ENCODE data around the gene PELI2. TPM values are rescaled to one million over a fixed set of nuclear protein-coding genes. Genes with fewer than 3 reads are reported as not detected.
A peak's percentile ranks its signal among the peaks of the same experiment; 100 is the strongest.

PELI2 gene
- total and polyA plus RNA-seq, 8 donors = 10.3 to 15.0 (median 11.6) TPM

- intact Hi-C loops (cut with DNase I) = no loop called here
- Histone ChIP-seq H3K4me1 (peaks cover 9 to 21% of the 10 kb centered on the region in 2 donors), H3K36me3 (no peaks in the 10 kb centered on the region), H3K27ac (peak overlapping the region in 1 of 2 donors; percentile 64), H3K9me3 (no peaks in the 10 kb centered on the region), H3K4me3 (no peak overlapping the region), H3K27me3 (no peaks in the 10 kb centered on the region)
- DNase-seq (no peak), ATAC-seq (no peak)
- TF ChIP-seq, protein P1, sequence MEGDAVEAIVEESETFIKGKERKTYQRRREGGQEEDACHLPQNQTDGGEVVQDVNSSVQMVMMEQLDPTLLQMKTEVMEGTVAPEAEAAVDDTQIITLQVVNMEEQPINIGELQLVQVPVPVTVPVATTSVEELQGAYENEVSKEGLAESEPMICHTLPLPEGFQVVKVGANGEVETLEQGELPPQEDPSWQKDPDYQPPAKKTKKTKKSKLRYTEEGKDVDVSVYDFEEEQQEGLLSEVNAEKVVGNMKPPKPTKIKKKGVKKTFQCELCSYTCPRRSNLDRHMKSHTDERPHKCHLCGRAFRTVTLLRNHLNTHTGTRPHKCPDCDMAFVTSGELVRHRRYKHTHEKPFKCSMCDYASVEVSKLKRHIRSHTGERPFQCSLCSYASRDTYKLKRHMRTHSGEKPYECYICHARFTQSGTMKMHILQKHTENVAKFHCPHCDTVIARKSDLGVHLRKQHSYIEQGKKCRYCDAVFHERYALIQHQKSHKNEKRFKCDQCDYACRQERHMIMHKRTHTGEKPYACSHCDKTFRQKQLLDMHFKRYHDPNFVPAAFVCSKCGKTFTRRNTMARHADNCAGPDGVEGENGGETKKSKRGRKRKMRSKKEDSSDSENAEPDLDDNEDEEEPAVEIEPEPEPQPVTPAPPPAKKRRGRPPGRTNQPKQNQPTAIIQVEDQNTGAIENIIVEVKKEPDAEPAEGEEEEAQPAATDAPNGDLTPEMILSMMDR (IDR thresholded peaks at IDR 0.05) = no peak
Observed at GRCh38 chr14:56334458-56334857, 216.2 kb downstream of the PELI2 start.

DNA sequence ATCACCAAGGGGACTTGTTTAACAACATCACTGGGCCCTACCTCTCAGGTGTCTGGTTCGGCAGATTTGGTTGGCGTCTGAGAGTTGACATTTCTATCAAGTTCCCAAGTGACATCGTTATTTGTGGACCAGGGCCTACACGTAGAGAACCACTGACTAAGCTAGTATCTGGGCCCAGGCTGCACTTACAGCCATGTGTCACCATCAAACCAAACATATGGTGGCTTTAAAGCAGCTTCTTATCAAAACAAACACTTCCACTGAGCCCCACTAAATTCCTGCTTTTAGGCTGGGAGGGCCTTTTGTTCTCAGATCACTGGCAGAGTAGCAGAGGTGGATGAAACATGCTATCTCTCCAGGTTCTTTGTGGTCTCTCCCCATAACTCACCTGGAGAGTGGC is 220.5 kb downstream of the PELI2 start:
- no peak for DNase-seq
- Histone ChIP-seq H3K27ac (no peak overlapping the region), H3K27me3 (no peaks in the 10 kb centered on the region), H3K36me3 (no peaks in the 10 kb centered on the region), H3K9me3 (no peaks in the 10 kb centered on the region), H3K4me1 (peaks cover 0 to 38% of the 10 kb centered on the region in 2 donors), H3K4me3 (no peak overlapping the region)
- TF ChIP-seq, protein P1 (IDR thresholded peaks at IDR 0.05) = no peak
- ATAC-seq = no peak
- intact Hi-C loops (cut with DNase I) = no loop called here

GRCh38 chr14:56339855-56340701 is 221.9 kb downstream of the PELI2 start:
- Histone ChIP-seq H3K4me1 (peaks cover 0 to 30% of the 10 kb centered on the region in 2 donors), H3K9me3 (no peaks in the 10 kb centered on the region), H3K27me3 (no peaks in the 10 kb centered on the region), H3K27ac (no peak overlapping the region), H3K36me3 (no peaks in the 10 kb centered on the region), H3K4me3 (no peak overlapping the region)
- intact Hi-C loops (cut with DNase I) = no loop called here
- TF ChIP-seq, protein P1 (IDR thresholded peaks at IDR 0.05) = peak; percentile 72 to 78
- peak; percentile 96 for ATAC-seq
- DNase-seq = peak in 3 of 4 donors; percentile 67 to 80 (median 76)

- Histone ChIP-seq H3K27ac (no peak overlapping the region), H3K4me1 (peaks cover 0 to 30% of the 10 kb centered on the region in 2 donors), H3K9me3 (no peaks in the 10 kb centered on the region), H3K4me3 (no peak overlapping the region), H3K36me3 (no peaks in the 10 kb centered on the region), H3K27me3 (no peaks in the 10 kb centered on the region)
- no peak for DNase-seq
- ATAC-seq = no peak
- intact Hi-C loops (cut with DNase I) = no loop called here
- TF ChIP-seq, protein P1 (IDR thresholded peaks at IDR 0.05) = no peak
Observed at GRCh38 chr14:56340932-56341331, 222.7 kb downstream of the PELI2 start.

DNA sequence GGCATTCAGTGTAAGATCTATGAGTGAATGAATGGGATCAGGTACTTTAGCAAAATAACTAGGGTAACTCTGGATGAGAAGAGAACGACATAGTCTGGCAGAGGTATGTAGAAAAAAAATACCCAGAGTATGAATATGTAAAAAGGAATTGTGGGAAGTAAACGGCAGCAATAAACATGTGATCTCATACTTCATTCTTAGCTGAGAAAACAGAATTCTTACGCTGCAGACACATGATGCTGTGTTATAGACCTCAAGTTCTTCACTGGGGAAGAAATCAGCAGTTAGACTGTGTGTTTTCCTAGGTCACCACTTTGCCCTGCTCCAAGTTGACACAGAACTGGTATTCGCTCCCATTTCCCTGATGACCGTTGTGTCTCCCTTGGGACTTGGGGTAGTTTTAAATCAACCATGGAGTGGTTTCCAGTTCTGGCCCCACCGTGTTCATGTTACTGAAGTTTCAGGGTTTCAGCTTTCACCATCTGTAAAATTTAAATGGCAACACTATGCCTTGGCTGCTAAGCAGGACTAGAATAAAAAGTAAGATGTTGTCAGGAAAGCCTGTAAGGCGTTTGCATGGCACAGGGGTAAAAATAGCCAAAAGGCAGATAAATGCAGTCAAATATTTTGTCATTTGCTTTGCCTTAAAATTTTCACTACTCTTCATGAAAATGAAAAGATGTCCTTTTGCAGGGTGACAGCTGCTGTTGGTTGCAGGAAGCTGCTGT is 223.7 kb downstream of the PELI2 start:
- H3K9me3 ChIP-seq = no peaks in the 10 kb centered on the region
- H3K4me1 ChIP-seq = peaks cover 0 to 30% of the 10 kb centered on the region in 2 donors
- TF ChIP-seq, protein P1 (IDR thresholded peaks at IDR 0.05) = no peak
- H3K4me3 ChIP-seq = no peak overlapping the region
- no peaks in the 10 kb centered on the region for H3K27me3 ChIP-seq
- intact Hi-C loops (cut with DNase I) = no loop called here
- DNase-seq (no peak), ATAC-seq (no peak)
- peak overlapping the region in 1 of 2 donors; percentile 23 for H3K27ac ChIP-seq
- H3K36me3 ChIP-seq = no peaks in the 10 kb centered on the region
